Measurements from ENCODE around the gene PDGFRA. TPM values are rescaled to one million over a fixed set of nuclear protein-coding genes. Genes with fewer than 3 reads are reported as not detected.

The PDGFRA gene
- total RNA-seq, 1 experiment from 2014 or later: 0.25 TPM

GRCh38 chr4:54186371-54186770, 42.7 kb upstream of the PDGFRA start:
- BruUV-seq (replicated peaks): no TSS peak
- POLR2A ChIA-PET: no interaction called here
- H3K4me2 ChIP-seq (ENCODE audit: low read length): no peak overlapping the region
- peaks cover 0 to 3% of the 10 kb centered on the region in 2 experiments; a peak in 1 of 4 replicates for H3K4me1 ChIP-seq (ENCODE audit: control insufficient read depth in 1 of 2, insufficient read depth in 2 of 2, low read length in 2 of 2)
- DNase-seq (ENCODE audit: low read depth, low spot score) (no peak), ATAC-seq (no peak)
- intact Hi-C loops (cut with micrococcal nuclease): no loop called here
- H2AFZ ChIP-seq (ENCODE audit: low read depth, low read length, poor library complexity, severe bottlenecking): no peak overlapping the region
- H4K20me1 ChIP-seq (ENCODE audit: insufficient read depth): no peaks in the 10 kb centered on the region
- no peak for TF ChIP-seq MAX (IDR thresholded peaks at IDR 0.05)
- TF ChIP-seq JUND (IDR thresholded peaks at IDR 0.05): no peak
- no peak for TF ChIP-seq ZNF274 (IDR thresholded peaks at IDR 0.05; ENCODE audit: low read depth, low read length)
- TF ChIP-seq FOSL1 (IDR thresholded peaks at IDR 0.05; ENCODE audit: low read depth): no peak
- no peak for TF ChIP-seq EZH2phosphoT487 (IDR thresholded peaks at IDR 0.05; ENCODE audit: borderline replicate concordance)
- no peak for TF ChIP-seq EZH2 (IDR thresholded peaks at IDR 0.05)
- TF ChIP-seq ELF1 (IDR thresholded peaks at IDR 0.05; ENCODE audit: borderline replicate concordance, low read depth): no peak
- TF ChIP-seq EGR1 (IDR thresholded peaks at IDR 0.05; ENCODE audit: low read depth): no peak
- no peak for TF ChIP-seq SRF (IDR thresholded peaks at IDR 0.05; ENCODE audit: low read depth)
- TF ChIP-seq ZBTB33 (IDR thresholded peaks at IDR 0.05; ENCODE audit: extremely low read depth, insufficient replicate concordance, low read length): no peak
- TF ChIP-seq REST (IDR thresholded peaks at IDR 0.05; ENCODE audit: low read depth): no peak
- no peak for TF ChIP-seq POLR2A (IDR thresholded peaks at IDR 0.05; ENCODE audit: borderline replicate concordance, extremely low read depth, insufficient read depth, insufficient read length)
- no peak for TF ChIP-seq RAD21 (IDR thresholded peaks at IDR 0.05; ENCODE audit: low read depth)
- no peak for TF ChIP-seq CTCF (IDR thresholded peaks at IDR 0.05 in 2 of 3, conservative IDR thresholded peaks at IDR 0.05 in 1 of 3; ENCODE audit: borderline replicate concordance in 1 of 3, insufficient read depth in 1 of 3, low read depth in 2 of 3, low read length in 2 of 3)
- no peak for TF ChIP-seq SIN3A (IDR thresholded peaks at IDR 0.05; ENCODE audit: low read depth)
- no peaks in the 10 kb centered on the region for H3K9me2 ChIP-seq (ENCODE audit: insufficient read depth)
- no peaks in the 10 kb centered on the region for H3K9me3 ChIP-seq (ENCODE audit: control insufficient read depth in 1 of 2, insufficient read depth in 1 of 2, low read depth in 1 of 2, low read length in 2 of 2)
- H3K27me3 ChIP-seq (ENCODE audit: insufficient read depth, low read length): no peaks in the 10 kb centered on the region
- no peaks in the 10 kb centered on the region for H3K79me2 ChIP-seq (ENCODE audit: insufficient read depth, low read length)
- no peak overlapping the region for H3K9ac ChIP-seq (ENCODE audit: low read length)
- no peak overlapping the region for H3K4me3 ChIP-seq (replicated peaks in 1 of 2; ENCODE audit: low read depth in 1 of 2, low read length in 2 of 2)
- CTCF ChIA-PET: no interaction called here
- H3K27ac ChIP-seq (ENCODE audit: low read depth, low read length): no peak overlapping the region
- RAD21 ChIA-PET (ENCODE audit: low non-redundant PET in 1 of 2, low total read pairs in 2 of 2, uncharacterized antibody in 2 of 2, unreplicated experiment in 2 of 2): no interaction called here
- no peaks in the 10 kb centered on the region for H3K36me3 ChIP-seq (ENCODE audit: control insufficient read depth in 1 of 2, insufficient read depth in 2 of 2, low read length in 2 of 2)
